Thyroid gland (tissue), 4 donors: ENCODE measurements around the gene TTC33. TPM values are rescaled to one million over a fixed set of nuclear protein-coding genes. Genes with fewer than 3 reads are reported as not detected.

Experiments
- DNase-seq, 2 donors: peaks; one replicate each; pipeline ENCODE4 v3.0.0-alpha.2; 2019
- H3K27ac ChIP-seq, 3 donors: fragments of 200-600 bp; sonication (generic); 1 replicate in 2 of 3; 2 replicates in 1 of 3; pipeline ENCODE4 v1.5.1; 2016 to 2019; ENCODE audit warnings: mild to moderate bottlenecking in 1 of 3, moderate library complexity in 1 of 3
- H3K27me3 ChIP-seq: fragments of 200-600 bp; sonication (generic); one replicate; pipeline ENCODE4 v1.5.1; 2019
- H3K36me3 ChIP-seq, 2 donors: fragments of 200-600 bp; sonication (generic); one replicate each; pipeline ENCODE4 v1.5.1; 2016 to 2019
- H3K4me1 ChIP-seq, 2 donors: fragments of 200-600 bp; sonication (generic); one replicate each; pipeline ENCODE4 v1.5.1; 2017 to 2019
- H3K4me3 ChIP-seq, 3 donors: fragments of 200-600 bp; sonication (generic); replicated peaks in 1 of 3; 1 replicate in 2 of 3; 2 replicates in 1 of 3; pipeline ENCODE4 v1.5.1; 2016; ENCODE audit warnings: mild to moderate bottlenecking in 1 of 3
- H3K9me3 ChIP-seq: fragments of 200-600 bp; sonication (generic); one replicate; pipeline ENCODE4 v1.5.1; 2017
- CTCF ChIP-seq, 6 experiments: fragments of 200-600 bp in 3 of 6; fragments of 450-650 bp in 3 of 6; sonication (generic) in 3 of 6; IDR thresholded peaks; one replicate each; pipeline ENCODE4 v1.5.1; 2016 to 2019; ENCODE audit warnings: antibody characterized with exemption in 6 of 6, mild to moderate bottlenecking in 2 of 6, inconsistent platforms in 1 of 6, moderate library complexity in 1 of 6
- POLR2A ChIP-seq, 2 donors: fragments of 450-650 bp; IDR thresholded peaks; one replicate each; pipeline ENCODE4 v1.6.1; 2017; ENCODE audit warnings: antibody characterized with exemption in 2 of 2, mild to moderate bottlenecking in 2 of 2, moderate library complexity in 1 of 2
- WGBS, 2 donors: methylation state at CpG; one replicate each; pipeline ENCODE4 v1.1.5; 2017; 5-methylcytosine and 5-hydroxymethylcytosine counted together
- intact Hi-C: fragments of 100-400 bp; cut with DNase I; formaldehyde crosslinking; loops from one replicate; pipeline ENCODE4 v1.15.1; 2023
- total RNA-seq, 4 donors: library from RNA; depleted of rRNA; stranded (reverse); fragments of >200 nt; gene quantifications; one replicate each; pipeline ENCODE4 v1.2.3, GENCODE V29; 2016

TTC33 gene
- total RNA-seq, 4 donors from 2014 or later, result 18.7 to 35.2 (median 24.9) TPM

GRCh38 chr5:40552981-40553380 lies 202.8 kb downstream of the TTC33 start:
- peaks cover 5 to 8% of the 10 kb centered on the region in 2 donors for H3K4me1 ChIP-seq
- DNase-seq, result no peak
- no peak for TF ChIP-seq CTCF (IDR thresholded peaks at IDR 0.05)
- no peak for TF ChIP-seq POLR2A (IDR thresholded peaks at IDR 0.05)
- intact Hi-C loops, result no loop called here
- 48 to 51% methylated on average over 3 of the region's 3 CpGs for WGBS, 2 donors
- H3K27ac ChIP-seq, result no peak overlapping the region
- no peaks in the 10 kb centered on the region for H3K27me3 ChIP-seq
- no peak overlapping the region for H3K4me3 ChIP-seq
- no peaks in the 10 kb centered on the region for H3K36me3 ChIP-seq
- no peaks in the 10 kb centered on the region for H3K9me3 ChIP-seq

- no peak for DNase-seq
- Histone ChIP-seq H3K4me3 (no peak overlapping the region), H3K4me1 (peaks cover 5 to 8% of the 10 kb centered on the region in 2 donors), H3K27me3 (no peaks in the 10 kb centered on the region), H3K36me3 (no peaks in the 10 kb centered on the region), H3K9me3 (no peaks in the 10 kb centered on the region), H3K27ac (no peak overlapping the region)
- intact Hi-C loops, result no loop called here
- TF ChIP-seq POLR2A (IDR thresholded peaks at IDR 0.05) (no peak), CTCF (IDR thresholded peaks at IDR 0.05) (no peak)
- 58 to 61% methylated on average over 8 of the region's 8 CpGs for WGBS, 2 donors
These were observed 204.0 kb downstream of the TTC33 start for GRCh38 chr5:40551496-40552491.

DNA sequence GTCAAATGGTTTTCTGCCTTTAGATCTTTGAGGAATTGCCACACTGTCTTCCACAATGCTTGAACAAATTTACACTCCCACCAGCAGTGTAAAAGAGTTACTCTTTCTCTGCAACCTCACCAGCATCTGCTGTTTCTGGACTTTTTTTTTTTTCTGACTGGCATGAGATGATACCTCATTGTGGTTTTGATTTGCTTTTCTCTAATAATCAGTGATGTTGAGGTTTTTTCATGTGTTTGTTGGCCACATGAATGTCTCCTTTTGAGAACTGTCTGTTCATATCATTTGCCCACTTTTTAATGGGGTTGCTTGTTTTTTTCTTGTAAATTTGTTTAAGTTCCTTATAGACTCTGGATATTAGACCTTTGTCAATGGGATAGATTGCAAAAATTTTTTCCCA lies 205.3 kb downstream of the TTC33 start:
- H3K4me1 ChIP-seq, result peaks cover 5 to 8% of the 10 kb centered on the region in 2 donors
- intact Hi-C loops, result no loop called here
- H3K27me3 ChIP-seq, result no peaks in the 10 kb centered on the region
- H3K9me3 ChIP-seq, result no peaks in the 10 kb centered on the region
- no peak overlapping the region for H3K27ac ChIP-seq
- no peaks in the 10 kb centered on the region for H3K36me3 ChIP-seq
- no peak for TF ChIP-seq CTCF (IDR thresholded peaks at IDR 0.05)
- H3K4me3 ChIP-seq, result no peak overlapping the region
- DNase-seq, result no peak

DNA sequence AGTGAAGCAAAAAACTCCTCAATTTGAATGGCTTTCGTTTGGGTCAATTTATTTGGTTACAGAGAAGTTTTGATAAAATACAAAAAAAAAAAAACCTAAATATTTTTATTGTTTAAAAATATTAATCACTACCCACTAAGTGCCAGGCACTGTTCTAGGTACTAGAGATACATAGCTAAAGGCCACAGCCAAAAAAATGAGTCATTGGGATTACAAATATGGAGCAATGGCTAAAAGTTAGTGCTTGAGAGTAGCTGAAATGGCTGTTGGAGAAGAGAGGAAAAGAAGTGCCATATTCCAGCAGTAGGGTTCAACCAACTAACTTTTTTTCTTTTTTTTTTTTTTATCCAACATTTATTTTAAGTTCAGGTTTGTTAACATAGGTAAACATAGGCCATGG lies 206.1 kb downstream of the TTC33 start:
- intact Hi-C loops, result no loop called here
- 0% methylated on average over 1 of the region's 1 CpG for WGBS, 2 donors
- Histone ChIP-seq H3K4me3 (no peak overlapping the region), H3K4me1 (peaks cover 5 to 8% of the 10 kb centered on the region in 2 donors), H3K27me3 (no peaks in the 10 kb centered on the region), H3K27ac (no peak overlapping the region), H3K9me3 (no peaks in the 10 kb centered on the region), H3K36me3 (no peaks in the 10 kb centered on the region)
- no peak for DNase-seq
- no peak for TF ChIP-seq POLR2A (IDR thresholded peaks at IDR 0.05)
- no peak for TF ChIP-seq CTCF (IDR thresholded peaks at IDR 0.05)

DNA sequence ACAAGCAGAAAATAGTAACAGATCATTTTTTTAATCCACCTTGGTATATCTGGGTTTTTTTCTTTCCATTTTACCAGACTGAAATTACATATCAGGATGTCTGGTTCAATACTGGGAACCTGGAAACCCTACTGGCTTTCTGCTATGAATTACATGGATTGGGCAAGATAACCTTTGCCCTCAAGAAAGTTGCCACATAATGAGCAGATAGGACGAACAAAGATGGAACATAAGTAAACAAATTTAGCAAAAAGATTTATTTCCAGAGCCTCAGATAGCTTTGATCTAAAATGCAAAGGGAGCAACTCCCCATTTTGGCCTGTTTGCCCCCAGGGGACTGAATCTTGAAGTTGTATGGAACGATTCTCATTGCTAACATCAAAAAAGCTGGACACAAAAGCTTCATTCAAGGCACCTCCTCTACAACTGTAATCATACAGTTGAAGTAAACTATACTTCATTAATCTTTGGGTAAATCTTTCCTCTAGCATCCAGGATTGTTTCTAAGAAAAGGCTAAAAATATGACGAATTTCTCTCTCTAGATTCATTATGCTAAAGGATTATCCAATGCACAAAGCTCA lies 207.7 kb downstream of the TTC33 start:
- WGBS, 2 donors, result 73 to 77% methylated on average over 3 of the region's 3 CpGs
- no peaks in the 10 kb centered on the region for H3K27me3 ChIP-seq
- no peak overlapping the region for H3K4me3 ChIP-seq

More for the DNA sequence above, 207.7 kb downstream of the TTC33 start:
- DNase-seq, result no peak
- Histone ChIP-seq H3K4me1 (peaks cover 5 to 8% of the 10 kb centered on the region in 2 donors), H3K9me3 (no peaks in the 10 kb centered on the region), H3K27ac (no peak overlapping the region), H3K36me3 (no peaks in the 10 kb centered on the region)
- intact Hi-C loops, result no loop called here
- TF ChIP-seq CTCF (IDR thresholded peaks at IDR 0.05) (no peak), POLR2A (IDR thresholded peaks at IDR 0.05) (no peak)
